ENCODE results near the gene CCDC188. TPM values are rescaled to one million over a fixed set of nuclear protein-coding genes. Genes with fewer than 3 reads are reported as not detected.
A peak's percentile ranks its signal among the peaks of the same experiment; 100 is the strongest.

The CCDC188 gene
- total and polyA plus RNA-seq, 4 donors: 0.63 to 4.0 (median 1.4) TPM

- H3K9ac ChIP-seq (ENCODE audit: insufficient read depth in 1 of 2, low read length in 2 of 2): no peak overlapping the region
- WGBS, 2 donors: 84 to 90% methylated on average over 10 of the region's 10 CpGs
- DNase-seq: peak in 1 of 3 donors; percentile 22
These were observed 47.9 kb upstream of the CCDC188 start for GRCh38 chr22:20198557-20199319.

GRCh38 chr22:20197407-20198030 lies 46.7 kb upstream of the CCDC188 start:
- TF ChIP-seq CTCF (IDR thresholded peaks at IDR 0.05; ENCODE audit: control extremely low read depth, extremely low read depth): no peak
- WGBS, 2 donors: 92 to 93% methylated on average over 15 to 18 of the region's 18 CpGs
- no peak for DNase-seq

More at GRCh38 chr22:20198557-20199319, 47.9 kb upstream of the CCDC188 start:
- Histone ChIP-seq H3K27me3 (ENCODE audit: control insufficient read depth in 3 of 3, insufficient read depth in 3 of 3, low read length in 2 of 3) (no peaks in the 10 kb centered on the region), H3K36me3 (ENCODE audit: control insufficient read depth in 4 of 4, insufficient read depth in 4 of 4, low read length in 4 of 4) (no peaks in the 10 kb centered on the region), H3K4me3 (no peak overlapping the region), H3K27ac (ENCODE audit: low read depth in 1 of 2, low read length in 1 of 2) (no peak overlapping the region), H3K9me3 (ENCODE audit: control insufficient read depth in 4 of 4, insufficient read depth in 3 of 4, low read length in 3 of 4) (no peaks in the 10 kb centered on the region), H3K4me1 (ENCODE audit: control insufficient read depth in 5 of 5, insufficient read depth in 5 of 5, low read length in 5 of 5) (peaks cover 0 to 15% (median 12%) of the 10 kb centered on the region in 5 donors)
- no peak for TF ChIP-seq CTCF (IDR thresholded peaks at IDR 0.05; ENCODE audit: control extremely low read depth, extremely low read depth)
- ATAC-seq (ENCODE audit: insufficient read depth, low FRiP score): no peak

GRCh38 chr22:20196094-20196842 lies 45.4 kb upstream of the CCDC188 start:
- no peaks in the 10 kb centered on the region for H3K9me3 ChIP-seq (ENCODE audit: control insufficient read depth in 4 of 4, insufficient read depth in 3 of 4, low read length in 3 of 4)
- H3K4me3 ChIP-seq: no peak overlapping the region
- H3K9ac ChIP-seq (ENCODE audit: insufficient read depth in 1 of 2, low read length in 2 of 2): no peak overlapping the region
- no peaks in the 10 kb centered on the region for H3K36me3 ChIP-seq (ENCODE audit: control insufficient read depth in 4 of 4, insufficient read depth in 4 of 4, low read length in 4 of 4)
- 87 to 89% methylated on average over 19 of the region's 19 CpGs for WGBS, 2 donors
- no peaks in the 10 kb centered on the region for H3K27me3 ChIP-seq (ENCODE audit: control insufficient read depth in 3 of 3, insufficient read depth in 3 of 3, low read length in 2 of 3)
- no peak for TF ChIP-seq CTCF (IDR thresholded peaks at IDR 0.05; ENCODE audit: control extremely low read depth, extremely low read depth)
- H3K27ac ChIP-seq (ENCODE audit: low read depth in 1 of 2, low read length in 1 of 2): no peak overlapping the region
- peaks cover 0 to 4% (median 0%) of the 10 kb centered on the region in 5 donors for H3K4me1 ChIP-seq (ENCODE audit: control insufficient read depth in 5 of 5, insufficient read depth in 5 of 5, low read length in 5 of 5)
- ATAC-seq (ENCODE audit: insufficient read depth, low FRiP score) (no peak), DNase-seq (peak; percentile 34 to 49 (median 36))

More at GRCh38 chr22:20197407-20198030, 46.7 kb upstream of the CCDC188 start:
- Histone ChIP-seq H3K4me3 (no peak overlapping the region), H3K9me3 (ENCODE audit: control insufficient read depth in 4 of 4, insufficient read depth in 3 of 4, low read length in 3 of 4) (no peaks in the 10 kb centered on the region), H3K4me1 (ENCODE audit: control insufficient read depth in 5 of 5, insufficient read depth in 5 of 5, low read length in 5 of 5) (peaks cover 0 to 4% (median under 1%) of the 10 kb centered on the region in 5 donors), H3K9ac (ENCODE audit: insufficient read depth in 1 of 2, low read length in 2 of 2) (no peak overlapping the region), H3K27me3 (ENCODE audit: control insufficient read depth in 3 of 3, insufficient read depth in 3 of 3, low read length in 2 of 3) (no peaks in the 10 kb centered on the region), H3K27ac (ENCODE audit: low read depth in 1 of 2, low read length in 1 of 2) (no peak overlapping the region), H3K36me3 (ENCODE audit: control insufficient read depth in 4 of 4, insufficient read depth in 4 of 4, low read length in 4 of 4) (no peaks in the 10 kb centered on the region)
- ATAC-seq (ENCODE audit: insufficient read depth, low FRiP score): no peak
